Measurements from ENCODE around the gene RAPH1. TPM values are rescaled to one million over a fixed set of nuclear protein-coding genes. Genes with fewer than 3 reads are reported as not detected.
"Not testable (repeated sequence)": the region's sequence is repeated elsewhere in the genome, so short reads cannot be mapped to it uniquely, and the experiment has no call there.

The RAPH1 gene
- total RNA-seq, 2 experiments from 2014 or later = 1.9 to 2.3 TPM

GRCh38 chr2:203565076-203565475 lies 30.0 kb upstream of the RAPH1 start:
- DNase-seq = no peak
- no peak overlapping the region for H3K27ac Mint-ChIP-seq
- H3K9me3 Mint-ChIP-seq = no peaks in the 10 kb centered on the region
- H3K36me3 Mint-ChIP-seq = no peaks in the 10 kb centered on the region
- H3K4me1 Mint-ChIP-seq = peaks cover 3% of the 10 kb centered on the region
- no peak overlapping the region for H3K4me3 Mint-ChIP-seq
- H3K27me3 Mint-ChIP-seq = no peaks in the 10 kb centered on the region

- DNase-seq = no peak
Measured at GRCh38 chr2:203562268-203562667, 27.2 kb upstream of the RAPH1 start.

GRCh38 chr2:203559641-203560040 lies 24.5 kb upstream of the RAPH1 start:
- no peaks in the 10 kb centered on the region for H3K4me1 Mint-ChIP-seq
- no peaks in the 10 kb centered on the region for H3K27me3 Mint-ChIP-seq
- no peaks in the 10 kb centered on the region for H3K36me3 Mint-ChIP-seq
- no peak overlapping the region for H3K27ac Mint-ChIP-seq
- no peak for DNase-seq
- H3K4me3 Mint-ChIP-seq = no peak overlapping the region
- H3K9me3 Mint-ChIP-seq = no peaks in the 10 kb centered on the region

More at GRCh38 chr2:203562268-203562667, 27.2 kb upstream of the RAPH1 start:
- Mint-ChIP-seq H3K27me3 (no peaks in the 10 kb centered on the region), H3K27ac (no peak overlapping the region), H3K9me3 (no peaks in the 10 kb centered on the region), H3K36me3 (no peaks in the 10 kb centered on the region), H3K4me1 (no peaks in the 10 kb centered on the region), H3K4me3 (no peak overlapping the region)

- no peaks in the 10 kb centered on the region for H3K9me3 Mint-ChIP-seq
- no peak overlapping the region for H3K4me3 Mint-ChIP-seq
- no peaks in the 10 kb centered on the region for H3K36me3 Mint-ChIP-seq
- H3K27me3 Mint-ChIP-seq = no peaks in the 10 kb centered on the region
- DNase-seq = no peak
- H3K27ac Mint-ChIP-seq = no peak overlapping the region
- no peaks in the 10 kb centered on the region for H3K4me1 Mint-ChIP-seq
Measured at GRCh38 chr2:203553784-203554183, 18.7 kb upstream of the RAPH1 start.

GRCh38 chr2:203551778-203552177 lies 16.7 kb upstream of the RAPH1 start:
- DNase-seq = no peak
- H3K9me3 Mint-ChIP-seq = no peaks in the 10 kb centered on the region
- H3K4me1 Mint-ChIP-seq = peaks cover 3% of the 10 kb centered on the region
- H3K36me3 Mint-ChIP-seq = no peaks in the 10 kb centered on the region
- no peaks in the 10 kb centered on the region for H3K27me3 Mint-ChIP-seq
- no peak overlapping the region for H3K4me3 Mint-ChIP-seq
- H3K27ac Mint-ChIP-seq = no peak overlapping the region

GRCh38 chr2:203550266-203550665 lies 15.2 kb upstream of the RAPH1 start:
- no peak for DNase-seq
- H3K36me3 Mint-ChIP-seq = no peaks in the 10 kb centered on the region
- H3K27me3 Mint-ChIP-seq = no peaks in the 10 kb centered on the region
- H3K27ac Mint-ChIP-seq = no peak overlapping the region
- no peak overlapping the region for H3K4me3 Mint-ChIP-seq
- H3K4me1 Mint-ChIP-seq = peaks cover 3% of the 10 kb centered on the region
- H3K9me3 Mint-ChIP-seq = no peaks in the 10 kb centered on the region

- Mint-ChIP-seq H3K4me1 (peaks cover 3% of the 10 kb centered on the region), H3K27me3 (no peaks in the 10 kb centered on the region), H3K27ac (no peak overlapping the region), H3K9me3 (no peaks in the 10 kb centered on the region), H3K36me3 (no peaks in the 10 kb centered on the region), H3K4me3 (no peak overlapping the region)
- no peak for DNase-seq
Measured at GRCh38 chr2:203549406-203549805, 14.3 kb upstream of the RAPH1 start.

GRCh38 chr2:203548887-203549286 lies 13.8 kb upstream of the RAPH1 start:
- peaks cover 3% of the 10 kb centered on the region for H3K4me1 Mint-ChIP-seq
- no peak for DNase-seq
- H3K36me3 Mint-ChIP-seq = no peaks in the 10 kb centered on the region
- H3K27me3 Mint-ChIP-seq = no peaks in the 10 kb centered on the region
- H3K4me3 Mint-ChIP-seq = no peak overlapping the region
- no peak overlapping the region for H3K27ac Mint-ChIP-seq
- no peaks in the 10 kb centered on the region for H3K9me3 Mint-ChIP-seq

- Mint-ChIP-seq H3K9me3 (no peaks in the 10 kb centered on the region), H3K27ac (no peak overlapping the region), H3K27me3 (no peaks in the 10 kb centered on the region), H3K4me1 (peaks cover 3% of the 10 kb centered on the region), H3K4me3 (no peak overlapping the region), H3K36me3 (no peaks in the 10 kb centered on the region)
- DNase-seq = no peak
Measured at GRCh38 chr2:203547356-203547755, 12.3 kb upstream of the RAPH1 start.

GRCh38 chr2:203544402-203544801 lies 9.3 kb upstream of the RAPH1 start:
- H3K9me3 Mint-ChIP-seq = no peaks in the 10 kb centered on the region
- peaks cover 3% of the 10 kb centered on the region for H3K4me1 Mint-ChIP-seq
- no peaks in the 10 kb centered on the region for H3K36me3 Mint-ChIP-seq
- DNase-seq = no peak
- no peak overlapping the region for H3K27ac Mint-ChIP-seq
- H3K4me3 Mint-ChIP-seq = no peak overlapping the region
- H3K27me3 Mint-ChIP-seq = no peaks in the 10 kb centered on the region

- H3K27ac Mint-ChIP-seq = no peak overlapping the region
- peaks cover 3% of the 10 kb centered on the region for H3K4me1 Mint-ChIP-seq
- H3K4me3 Mint-ChIP-seq = no peak overlapping the region
Measured at GRCh38 chr2:203543898-203544328, 8.8 kb upstream of the RAPH1 start.

GRCh38 chr2:203540598-203540997 lies 5.5 kb upstream of the RAPH1 start:
- H3K36me3 Mint-ChIP-seq, DNase-seq, H3K27me3 Mint-ChIP-seq, H3K27ac Mint-ChIP-seq, H3K4me1 Mint-ChIP-seq, H3K4me3 Mint-ChIP-seq: not testable (repeated sequence)
- H3K9me3 Mint-ChIP-seq = peaks cover 23% of the 10 kb centered on the region

More at GRCh38 chr2:203543898-203544328, 8.8 kb upstream of the RAPH1 start:
- Mint-ChIP-seq H3K36me3 (no peaks in the 10 kb centered on the region), H3K27me3 (no peaks in the 10 kb centered on the region), H3K9me3 (peaks cover under 1% of the 10 kb centered on the region)
- DNase-seq = no peak

- peaks cover 23% of the 10 kb centered on the region for H3K9me3 Mint-ChIP-seq
- H3K27ac Mint-ChIP-seq, H3K4me3 Mint-ChIP-seq, DNase-seq, H3K36me3 Mint-ChIP-seq: not testable (repeated sequence)
- H3K4me1 Mint-ChIP-seq = peaks cover 16% of the 10 kb centered on the region
- peaks cover 13% of the 10 kb centered on the region for H3K27me3 Mint-ChIP-seq
Measured at GRCh38 chr2:203538237-203538636, 3.1 kb upstream of the RAPH1 start.

GRCh38 chr2:203536586-203536951 lies 1.5 kb upstream of the RAPH1 start:
- not testable (repeated sequence) for H3K36me3 Mint-ChIP-seq, H3K27ac Mint-ChIP-seq, DNase-seq, H3K4me3 Mint-ChIP-seq
- H3K4me1 Mint-ChIP-seq = peaks cover 21% of the 10 kb centered on the region
- H3K9me3 Mint-ChIP-seq = peaks cover 23% of the 10 kb centered on the region
- peaks cover 27% of the 10 kb centered on the region for H3K27me3 Mint-ChIP-seq

GRCh38 chr2:203535784-203536585 lies 884 bp upstream of the RAPH1 start:
- H3K36me3 Mint-ChIP-seq = peaks cover 4% of the 10 kb centered on the region
- H3K4me1 Mint-ChIP-seq = peaks cover 21% of the 10 kb centered on the region
- H3K4me3 Mint-ChIP-seq = peak overlapping the region; percentile 79
- H3K27me3 Mint-ChIP-seq = peaks cover 33% of the 10 kb centered on the region
- peaks cover 23% of the 10 kb centered on the region for H3K9me3 Mint-ChIP-seq
- DNase-seq = no peak
- H3K27ac Mint-ChIP-seq = peak overlapping the region; percentile 56

- H3K27ac Mint-ChIP-seq = no peak overlapping the region
Measured at GRCh38 chr2:203534621-203535077, 452 bp downstream of the RAPH1 start.

More at GRCh38 chr2:203534621-203535077, 452 bp downstream of the RAPH1 start:
- H3K27me3 Mint-ChIP-seq = peaks cover 41% of the 10 kb centered on the region
- DNase-seq = peak; percentile 56
- peaks cover 21% of the 10 kb centered on the region for H3K4me1 Mint-ChIP-seq
- H3K9me3 Mint-ChIP-seq = peaks cover 23% of the 10 kb centered on the region
- H3K36me3 Mint-ChIP-seq = peaks cover 6% of the 10 kb centered on the region
- H3K4me3 Mint-ChIP-seq = peak overlapping the region; percentile 66

Measured in activated naive CD8-positive, alpha-beta T cell treated with anti-CD3 and anti-CD28 coated beads for 36 hours (primary cell).